ENCODE results near the gene ZNF189. TPM values are rescaled to one million over a fixed set of nuclear protein-coding genes. Genes with fewer than 3 reads are reported as not detected.

The ZNF189 gene
- total RNA-seq, 1 donor from 2014 or later = 14.6 TPM

Other genes with a start within 250 kb of the ZNF189 start
- gene BAAT, start 13.8 kb upstream of the ZNF189 start, total RNA-seq = 0.08 TPM
- 16.5 TPM for gene MRPL50, start 233 bp upstream of the ZNF189 start, total RNA-seq
- 0.56 TPM for gene ALDOB, start 36.9 kb downstream of the ZNF189 start, total RNA-seq
- 40.9 TPM for gene RNF20, start 135.0 kb downstream of the ZNF189 start, total RNA-seq
- gene PPP3R2, start 196.1 kb downstream of the ZNF189 start, total RNA-seq = not detected

Data from Right ventricle myocardium superior (tissue), 1 donor.